Stimulated activated CD4-positive, alpha-beta T cell treated with anti-CD3 and anti-CD28 coated beads, Interleukin-15, amount 100 ng/mL, for 1 hour (primary cell): ENCODE data around the gene OSTM1.

Experiments used
- DNase-seq, 2 donors: peaks; one replicate each; pipeline ENCODE4 v3.0.0-alpha.2; 2020; ENCODE audit warnings: low read depth in 1 of 2, low spot score in 1 of 2

The OSTM1 gene, protein sequence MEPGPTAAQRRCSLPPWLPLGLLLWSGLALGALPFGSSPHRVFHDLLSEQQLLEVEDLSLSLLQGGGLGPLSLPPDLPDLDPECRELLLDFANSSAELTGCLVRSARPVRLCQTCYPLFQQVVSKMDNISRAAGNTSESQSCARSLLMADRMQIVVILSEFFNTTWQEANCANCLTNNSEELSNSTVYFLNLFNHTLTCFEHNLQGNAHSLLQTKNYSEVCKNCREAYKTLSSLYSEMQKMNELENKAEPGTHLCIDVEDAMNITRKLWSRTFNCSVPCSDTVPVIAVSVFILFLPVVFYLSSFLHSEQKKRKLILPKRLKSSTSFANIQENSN

DNA sequence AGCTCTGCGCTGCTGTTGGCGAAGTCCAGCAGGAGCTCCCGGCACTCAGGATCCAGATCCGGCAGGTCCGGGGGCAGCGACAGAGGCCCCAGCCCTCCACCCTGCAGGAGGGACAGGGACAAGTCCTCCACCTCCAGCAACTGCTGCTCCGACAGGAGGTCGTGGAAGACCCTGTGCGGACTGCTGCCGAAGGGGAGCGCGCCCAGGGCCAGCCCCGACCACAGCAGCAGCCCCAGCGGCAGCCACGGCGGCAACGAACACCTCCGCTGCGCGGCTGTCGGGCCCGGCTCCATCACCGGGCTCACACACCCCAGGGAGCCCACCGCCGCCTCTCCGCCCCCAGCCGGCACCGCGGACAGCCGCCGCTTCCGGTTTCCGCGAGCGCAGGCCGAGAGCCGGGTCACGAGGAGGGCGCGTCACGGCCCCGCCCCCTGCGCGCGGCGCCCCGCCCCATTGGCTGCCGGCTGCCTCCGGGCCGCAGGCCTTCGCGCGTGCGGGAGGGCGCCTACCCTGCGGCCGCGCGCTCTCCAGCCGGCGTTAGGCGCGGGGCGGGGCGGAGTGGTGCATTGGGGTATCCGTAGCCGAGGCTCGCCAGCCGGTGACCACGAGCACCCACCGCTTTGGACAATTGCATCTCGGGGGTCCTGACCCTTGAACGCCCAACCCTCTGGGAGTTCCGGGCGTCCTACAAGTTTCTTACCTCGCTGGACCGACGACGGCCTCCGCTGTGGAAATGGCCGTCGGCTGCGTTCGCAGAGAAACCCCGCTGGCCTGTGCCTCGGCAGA is at the start of gene OSTM1:
TSS of gene OSTM1 (minus strand) at position 383 of the 786 bp plus-strand sequence. CDS start at position 293, 90 bp downstream.
- DNase-seq = peak; percentile 91 to 96

DNA sequence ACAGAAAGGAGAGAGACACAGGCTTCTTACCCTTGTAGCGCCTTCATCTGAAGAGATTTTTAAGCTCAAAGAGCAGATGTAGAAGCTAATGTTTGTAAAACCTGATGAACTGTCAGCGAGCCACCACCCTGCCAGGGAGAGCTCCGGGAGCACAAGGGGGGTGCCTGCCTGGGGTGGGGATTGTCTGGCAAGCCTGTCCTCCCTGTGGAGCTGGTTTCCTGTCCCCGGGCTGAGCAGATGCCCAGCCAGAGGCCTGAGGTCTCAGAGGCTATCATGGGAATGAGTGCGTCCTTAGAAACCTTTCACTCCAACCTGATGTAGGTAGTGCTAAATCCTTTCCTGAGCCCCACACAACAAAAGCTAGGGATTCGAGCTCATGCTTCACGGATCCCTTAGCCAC is 49.4 kb upstream of the OSTM1 start:
- DNase-seq = no peak

DNA sequence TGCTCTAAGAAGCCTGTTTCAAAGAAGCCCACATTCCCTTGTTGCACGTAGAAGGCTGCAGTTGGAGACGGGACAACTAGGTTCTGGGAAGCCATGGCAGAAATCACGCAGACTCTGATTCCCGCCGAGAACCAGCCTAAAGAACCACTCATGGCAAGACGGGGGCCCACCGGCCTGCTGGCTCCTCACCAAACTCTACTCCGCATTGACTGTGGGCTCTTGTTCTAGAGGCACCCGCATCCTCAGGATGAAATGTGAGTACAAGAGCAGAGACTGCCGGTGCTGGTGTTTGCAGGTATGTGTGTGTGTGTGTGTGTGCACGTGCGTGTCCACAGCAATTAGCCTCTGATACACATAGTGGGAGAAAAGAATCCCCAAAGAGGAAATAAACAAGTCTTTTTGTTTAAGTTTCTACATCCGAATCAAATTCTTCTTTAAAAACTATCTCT is 49.0 kb upstream of the OSTM1 start:
- DNase-seq = no peak

DNA sequence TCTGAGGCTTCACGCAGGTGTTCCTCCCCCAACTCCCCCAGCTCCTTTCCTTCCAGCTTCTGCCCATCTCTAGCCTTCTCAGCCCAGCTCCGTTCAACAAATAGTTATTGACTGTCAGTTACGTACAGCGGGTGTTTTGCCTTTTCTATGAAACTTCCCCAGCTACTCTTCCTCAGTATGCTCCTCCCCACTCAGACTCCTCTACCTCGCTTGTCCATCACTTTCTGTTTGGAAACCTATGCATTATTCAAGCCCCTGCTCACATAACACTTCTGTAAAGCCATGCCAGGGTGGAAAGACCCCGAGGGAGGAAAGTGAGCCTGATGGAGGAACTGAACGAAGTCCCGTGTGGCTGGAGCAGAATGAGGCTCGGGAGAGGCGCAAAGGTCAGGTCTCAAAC is 47.1 kb upstream of the OSTM1 start:
- DNase-seq = no peak

DNA sequence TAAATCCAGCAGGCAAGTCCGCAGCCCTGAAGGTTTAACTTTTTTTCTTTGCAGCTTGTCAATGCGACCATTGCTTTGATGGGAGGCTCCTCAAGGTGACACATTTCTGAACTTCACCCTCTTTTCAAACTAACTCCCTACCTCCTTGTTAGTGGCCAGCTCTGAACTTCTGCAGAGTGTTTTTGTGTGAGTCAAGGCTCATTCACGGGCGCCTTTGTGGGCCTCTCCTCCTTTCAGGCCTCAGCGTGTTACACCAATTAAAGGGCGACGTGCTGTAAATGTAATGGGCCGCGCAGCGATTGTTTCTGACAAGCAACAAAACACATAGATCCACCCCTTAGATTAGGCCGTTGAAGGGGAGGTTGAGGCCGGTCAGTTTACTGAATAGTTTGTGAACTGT is 45.8 kb upstream of the OSTM1 start:
- no peak for DNase-seq

DNA sequence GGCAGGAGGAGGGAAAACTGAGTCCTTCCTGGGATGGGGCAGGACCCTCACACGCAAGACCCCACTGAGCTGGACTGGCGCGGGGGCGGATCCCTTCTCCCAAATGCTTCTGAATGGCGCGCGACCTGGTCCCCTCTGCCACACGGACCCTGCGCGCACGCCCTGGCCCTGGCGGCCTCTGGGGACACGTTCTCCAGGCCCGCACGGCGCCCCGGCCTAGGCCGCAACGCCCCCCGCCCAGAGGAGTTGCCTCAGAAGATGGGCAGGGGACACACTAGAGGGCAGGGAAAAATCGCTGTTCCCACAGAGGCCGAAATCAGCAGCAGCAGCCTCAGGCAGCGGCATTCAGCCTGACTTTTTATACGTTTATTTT is 45.2 kb upstream of the OSTM1 start:
- DNase-seq = no peak

DNA sequence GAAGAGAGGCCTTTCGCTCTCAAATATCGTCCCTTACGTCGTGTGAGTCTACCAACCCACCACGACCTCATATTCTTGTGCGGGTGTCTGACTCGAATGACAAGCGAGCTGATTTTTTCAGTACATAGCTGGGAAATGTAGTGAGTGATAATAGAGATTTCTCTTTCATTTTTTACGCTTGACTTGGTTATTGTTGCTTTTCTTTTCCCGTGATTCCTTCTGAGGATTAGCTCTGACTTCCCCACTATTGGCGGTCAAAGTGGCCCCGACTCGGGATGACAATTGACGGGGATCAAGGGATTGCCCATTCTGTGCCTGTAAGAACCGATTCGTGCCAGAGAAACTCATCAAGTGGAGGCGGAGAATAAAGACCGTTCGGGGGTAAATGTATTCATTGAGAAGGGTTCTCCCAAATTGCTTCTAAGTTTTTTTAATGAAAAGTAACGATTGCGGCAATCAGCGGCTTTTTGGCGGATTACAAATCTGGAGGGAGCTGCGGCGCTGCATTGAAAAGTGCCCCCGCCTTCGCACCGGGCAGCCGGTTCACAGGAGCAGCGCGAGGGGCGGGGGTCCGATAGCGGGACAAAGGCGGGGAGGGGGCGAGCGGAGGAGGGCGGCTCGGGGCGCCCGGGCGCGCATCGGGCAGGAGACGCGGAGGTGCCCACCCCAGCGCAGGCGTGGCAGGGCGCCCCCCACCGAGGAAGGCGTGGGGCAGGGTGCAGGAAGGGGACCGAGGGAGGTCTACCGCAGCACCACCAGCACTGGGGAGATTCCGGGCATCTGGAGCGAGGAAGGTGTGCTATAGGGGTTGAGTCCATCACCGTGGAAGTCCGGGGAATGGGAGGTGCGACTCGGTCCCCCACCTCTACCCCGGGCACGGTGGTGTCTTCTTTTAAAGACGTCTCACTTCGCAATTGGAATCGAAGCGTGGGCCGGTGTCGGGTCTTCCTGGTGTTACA is 44.5 kb upstream of the OSTM1 start:
- no peak for DNase-seq

DNA sequence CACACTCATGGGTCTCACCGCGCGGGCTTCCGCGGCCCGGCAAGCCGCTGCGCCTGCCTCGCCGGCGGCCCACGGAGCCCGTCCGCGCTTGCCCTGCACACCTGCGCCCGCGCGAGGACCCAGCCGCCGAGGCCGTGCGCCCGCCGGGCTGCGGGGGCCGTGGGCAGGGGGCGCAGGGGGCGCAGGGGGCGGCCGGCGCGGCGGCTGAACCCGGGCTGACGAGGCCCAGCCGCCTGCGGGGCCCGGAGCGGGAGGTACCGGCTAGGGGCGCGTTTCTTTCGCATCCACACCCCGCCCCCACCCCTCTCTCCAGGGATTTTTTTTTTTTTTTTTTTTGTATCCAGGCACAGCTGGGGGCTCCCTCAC is 43.8 kb upstream of the OSTM1 start:
- no peak for DNase-seq

DNA sequence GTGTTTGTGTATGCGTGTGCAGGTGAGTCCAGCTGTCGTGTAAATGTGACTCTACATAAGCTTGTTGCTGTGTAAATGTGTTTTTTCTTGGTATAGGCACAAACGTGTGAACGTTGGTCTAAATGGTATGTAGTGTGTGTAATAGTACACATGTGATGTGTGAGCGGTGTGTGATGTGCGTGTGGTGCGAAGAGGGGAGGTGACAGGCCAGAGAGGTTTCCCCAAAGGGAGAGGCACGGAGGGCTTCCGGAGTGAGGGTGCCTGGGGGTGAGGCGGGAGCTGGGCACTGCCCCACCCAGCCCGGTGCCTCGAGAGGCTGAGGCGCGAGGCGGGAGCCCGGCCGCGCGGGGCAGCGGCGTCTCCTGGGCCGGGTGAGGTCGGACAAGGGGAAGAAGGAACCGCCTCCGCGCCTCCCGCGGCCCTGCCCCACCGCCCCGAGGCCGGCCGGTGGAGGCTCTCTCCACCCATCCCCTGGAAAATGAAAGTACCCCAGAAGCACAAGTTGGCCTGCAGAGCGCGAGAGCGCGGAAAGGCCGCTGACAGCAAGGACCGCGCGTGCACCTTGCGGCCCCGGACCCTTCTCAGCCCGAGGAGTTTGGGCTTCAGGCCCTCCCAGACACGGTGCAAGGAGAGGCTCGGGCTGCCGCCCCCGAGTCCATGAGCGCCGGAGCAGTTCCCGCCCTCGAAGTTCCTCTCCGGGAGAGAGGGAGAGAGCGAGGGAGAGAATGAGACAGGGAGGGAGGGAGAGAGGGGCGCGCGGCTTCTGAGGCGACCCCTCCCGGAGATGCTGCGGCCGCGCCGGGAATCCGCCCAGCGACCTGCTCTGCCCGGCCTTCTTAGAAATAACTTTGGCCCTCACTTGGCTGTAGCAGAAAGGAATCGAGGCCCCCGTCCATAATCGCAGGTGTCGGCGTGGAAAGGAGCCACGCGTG is 43.2 kb upstream of the OSTM1 start:
- DNase-seq = no peak

DNA sequence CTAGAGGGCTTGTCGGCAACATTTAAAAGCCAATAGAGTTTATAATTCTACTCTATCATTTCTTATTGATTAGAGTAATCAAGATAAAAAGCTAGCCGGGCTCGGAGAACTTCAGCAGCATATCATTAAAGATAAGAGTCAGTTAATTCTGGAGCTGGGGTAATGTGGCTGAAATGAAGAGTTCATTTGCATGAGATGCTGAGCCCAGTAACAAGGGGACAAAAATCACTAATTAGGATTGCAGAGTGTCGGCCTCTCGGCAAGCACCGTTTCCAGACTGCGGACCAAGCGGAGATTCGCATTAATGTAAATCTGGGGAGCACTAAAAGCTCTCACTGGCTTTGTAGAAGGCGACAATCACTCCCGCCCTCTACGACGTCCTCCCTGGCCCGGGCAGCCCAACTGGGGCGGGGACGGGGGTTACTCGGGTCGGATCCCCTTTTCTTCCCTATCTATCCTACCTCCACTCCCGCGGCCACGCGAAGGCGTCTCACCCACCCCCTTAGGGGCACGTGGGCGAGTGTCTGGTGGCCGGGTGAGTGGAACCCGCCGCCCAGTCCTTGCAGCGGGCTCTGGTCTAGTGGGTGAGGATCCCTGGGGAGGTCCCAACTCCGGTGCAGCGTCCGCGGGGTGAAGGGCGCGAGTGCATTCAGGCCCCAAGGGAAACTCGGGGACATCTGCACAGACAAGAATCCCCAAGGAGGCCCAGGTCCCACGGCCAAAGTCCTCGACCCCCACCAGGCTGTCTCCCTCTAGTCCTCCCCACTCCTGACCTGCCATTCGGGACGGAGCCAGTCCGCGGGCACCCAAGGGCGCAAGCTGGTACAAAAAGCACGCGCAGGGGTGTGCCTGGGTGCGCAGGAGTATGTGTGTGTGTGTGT is 42.2 kb upstream of the OSTM1 start:
- no peak for DNase-seq

DNA sequence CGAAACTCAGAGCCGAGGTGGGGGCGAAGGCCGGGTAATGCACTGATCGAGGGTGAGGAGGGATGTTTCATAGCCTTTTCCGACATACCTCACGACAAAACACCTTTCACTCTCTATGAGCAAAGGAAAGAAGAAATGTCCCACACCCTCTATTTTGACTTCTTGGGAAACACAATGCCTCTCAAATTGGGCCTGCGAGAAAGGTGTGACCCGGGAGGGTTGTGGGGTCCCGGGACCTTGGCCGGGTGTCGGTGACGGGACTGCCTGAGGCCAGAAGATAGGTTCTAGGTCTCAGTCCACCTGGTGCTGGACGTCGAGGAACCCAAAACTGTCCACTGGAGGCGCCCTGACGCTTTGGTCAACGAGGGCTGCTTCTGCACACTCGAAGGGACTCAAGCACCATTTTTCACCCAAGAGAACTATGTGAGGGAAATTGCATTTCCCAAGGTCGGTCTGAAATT is 41.1 kb upstream of the OSTM1 start:
- no peak for DNase-seq

DNA sequence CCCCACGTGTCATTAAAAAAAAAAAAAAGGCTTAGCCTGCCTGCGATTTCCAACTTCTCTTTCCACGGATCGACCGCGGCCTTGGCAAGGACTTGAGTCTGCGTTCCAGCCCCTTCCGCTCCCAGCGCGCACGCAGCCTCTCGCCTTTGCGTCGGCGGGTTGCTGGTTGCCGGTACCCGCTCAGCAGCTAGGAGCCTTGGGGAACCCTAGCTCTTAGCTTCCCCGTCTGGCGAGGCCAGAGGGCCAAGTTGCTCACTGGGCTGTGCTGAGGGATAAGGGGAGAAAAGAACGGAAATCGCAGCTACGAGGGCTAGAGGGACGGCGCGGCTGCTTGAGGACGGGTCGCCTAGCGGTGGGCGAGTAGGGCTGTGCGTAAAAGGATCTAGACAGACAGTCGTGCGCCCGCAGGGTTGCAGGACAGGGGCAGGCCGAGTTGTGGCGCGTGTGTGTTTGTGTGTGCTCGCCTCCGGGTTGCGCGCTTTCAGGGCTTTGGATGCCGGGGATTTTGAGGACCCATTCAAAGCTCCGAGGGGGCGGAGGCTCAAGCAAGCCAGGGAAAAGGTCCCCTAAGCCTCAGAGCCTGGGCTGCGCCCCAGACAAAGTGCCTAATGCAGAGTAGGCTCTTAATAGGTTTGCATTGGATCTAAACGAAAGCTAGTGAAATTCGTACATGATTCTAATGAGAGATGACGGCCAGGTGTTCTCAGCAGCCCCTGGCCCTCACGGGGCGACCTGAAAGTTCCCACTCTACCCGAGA is 40.5 kb upstream of the OSTM1 start:
- DNase-seq = no peak

DNA sequence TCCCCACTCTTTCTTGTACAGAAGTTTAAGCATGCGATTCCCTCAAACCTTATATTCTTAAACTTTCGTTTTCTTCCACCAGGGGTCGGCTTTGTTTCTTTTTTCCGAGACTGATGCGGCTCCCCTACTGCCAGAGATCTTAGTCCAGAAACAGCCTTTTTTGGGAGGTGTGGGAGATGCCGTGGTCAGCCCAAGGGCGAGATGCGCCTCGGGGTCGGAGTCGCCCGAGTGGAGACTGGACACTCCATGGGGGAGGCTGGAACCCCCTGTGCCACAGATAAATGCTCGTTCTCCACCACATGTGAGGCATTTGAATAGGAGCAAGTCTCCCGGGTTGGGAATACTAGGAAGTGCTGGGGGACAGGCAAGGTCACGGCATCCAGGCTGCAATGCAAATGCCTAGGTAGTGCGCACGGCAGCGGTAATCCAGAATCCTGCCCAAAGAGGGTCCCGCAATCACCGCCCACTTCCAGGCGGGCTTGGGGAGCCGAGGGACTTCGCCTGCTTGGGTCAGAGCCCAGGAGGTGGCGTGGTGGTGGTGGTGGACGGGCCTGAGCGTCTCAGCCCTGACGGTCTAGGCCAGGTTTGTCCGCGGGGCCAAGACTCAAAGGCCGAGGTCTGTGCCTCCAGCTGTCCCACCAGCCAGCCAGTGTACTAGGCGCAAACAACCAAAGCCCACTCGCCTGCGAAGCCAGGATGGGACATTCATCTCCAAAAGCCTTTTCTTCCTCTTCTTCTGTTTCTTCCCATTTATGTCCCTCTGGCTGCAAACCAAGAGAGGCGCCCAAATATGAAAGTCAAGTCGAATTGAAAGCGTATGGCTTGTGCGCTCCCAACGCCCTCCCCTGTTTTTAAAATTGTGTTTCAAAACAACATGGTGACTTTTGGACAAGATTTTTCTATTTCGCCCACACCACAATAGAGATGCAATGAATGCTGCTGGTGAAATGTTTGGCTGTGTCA is 39.3 kb upstream of the OSTM1 start:
- no peak for DNase-seq

DNA sequence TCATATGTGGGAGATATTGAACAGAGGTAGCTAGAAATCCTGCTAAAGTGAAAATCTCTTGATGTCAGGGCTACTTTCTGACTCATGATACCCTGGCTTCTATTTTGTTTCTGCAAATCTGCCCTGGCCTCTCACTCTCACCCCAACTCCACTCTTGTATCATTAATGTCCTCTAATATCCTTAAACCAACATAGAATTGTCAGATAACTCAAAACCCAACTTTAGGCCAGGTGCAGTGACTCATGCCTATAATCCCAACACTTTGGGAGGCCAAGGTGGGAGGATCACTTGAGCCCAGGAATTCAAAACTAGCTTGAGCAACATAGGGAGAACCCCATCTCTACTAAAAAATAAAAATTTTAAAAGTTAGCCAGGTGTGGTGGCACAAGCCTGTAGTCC is 33.8 kb upstream of the OSTM1 start:
- DNase-seq = no peak

DNA sequence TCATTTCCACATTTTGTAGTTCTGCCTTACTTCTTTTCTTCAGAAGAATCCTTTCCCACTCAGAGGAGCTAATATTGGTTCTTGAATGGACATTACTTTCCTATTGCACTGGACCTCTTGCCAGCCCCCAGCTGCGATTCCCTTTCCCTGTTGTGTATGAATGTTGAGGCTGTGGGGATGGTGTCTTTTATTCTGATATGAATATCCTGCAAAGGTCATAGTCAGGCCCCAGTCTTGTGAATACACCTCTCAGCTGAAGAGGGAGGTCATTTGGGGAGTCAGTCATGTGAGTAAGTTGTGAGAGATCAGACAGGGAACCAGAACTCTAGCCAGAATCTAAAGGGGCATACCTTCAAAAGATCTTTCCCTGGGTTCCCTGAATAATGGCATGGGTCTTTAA is 32.6 kb upstream of the OSTM1 start:
- no peak for DNase-seq

DNA sequence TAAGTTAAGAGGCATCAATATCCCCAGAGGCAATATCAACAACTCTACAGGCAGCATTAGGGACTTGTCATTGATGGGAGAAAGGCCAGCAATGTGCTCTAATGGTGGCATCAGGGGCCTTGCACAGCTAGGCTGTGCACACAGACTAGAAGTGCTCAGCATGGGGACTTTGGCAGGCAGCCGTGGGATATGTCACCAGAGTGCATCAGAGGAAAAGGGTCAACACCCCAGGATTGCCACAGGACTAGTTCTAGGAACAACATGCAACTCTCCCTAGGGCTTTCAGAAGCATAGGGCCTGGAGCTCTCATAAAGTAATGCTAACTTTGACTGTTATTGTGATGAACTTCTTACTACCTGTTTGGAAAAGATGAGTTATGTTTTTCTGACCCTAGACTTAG is 32.2 kb upstream of the OSTM1 start:
- no peak for DNase-seq

DNA sequence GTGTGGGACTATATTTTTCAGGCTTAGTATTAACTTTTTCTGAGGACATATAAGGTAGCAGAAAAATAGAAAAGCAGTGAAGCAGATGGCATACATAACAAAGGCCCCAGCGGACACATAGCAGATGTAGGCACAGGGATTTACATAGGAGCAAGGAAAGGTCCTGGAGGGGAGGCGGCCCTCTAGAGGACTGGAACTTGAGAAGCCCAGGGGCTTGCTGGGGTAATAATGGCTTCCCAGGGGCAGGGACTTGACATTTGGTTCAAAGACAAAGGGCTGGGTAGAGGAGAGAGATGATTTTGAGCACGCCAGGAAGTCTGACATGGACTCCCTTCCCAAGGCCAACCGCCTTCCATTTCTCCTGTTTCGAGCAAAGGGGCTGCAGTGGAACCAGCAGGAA is 31.7 kb upstream of the OSTM1 start:
- no peak for DNase-seq

DNA sequence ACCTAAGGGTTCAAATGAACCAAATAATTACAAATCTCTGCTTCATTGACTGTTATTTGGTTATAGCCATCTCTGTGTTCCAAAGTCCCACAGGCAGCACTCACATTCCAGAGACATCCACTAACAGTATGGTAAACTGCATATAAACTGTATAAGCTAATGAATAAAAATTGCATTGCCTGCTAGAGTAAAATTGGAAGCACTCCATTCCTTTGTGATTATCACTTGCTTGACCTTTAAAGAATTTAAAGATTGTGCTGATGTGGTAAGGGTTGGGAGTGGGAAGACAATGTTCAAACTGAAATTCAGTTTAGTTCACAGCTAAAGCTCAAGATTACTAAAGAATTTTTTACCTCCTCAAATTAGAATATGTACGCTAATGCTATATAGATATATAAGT is 31.0 kb upstream of the OSTM1 start:
- no peak for DNase-seq
